ENCODE measurements around the gene MOB3C.

Gene MOB3C

DNA sequence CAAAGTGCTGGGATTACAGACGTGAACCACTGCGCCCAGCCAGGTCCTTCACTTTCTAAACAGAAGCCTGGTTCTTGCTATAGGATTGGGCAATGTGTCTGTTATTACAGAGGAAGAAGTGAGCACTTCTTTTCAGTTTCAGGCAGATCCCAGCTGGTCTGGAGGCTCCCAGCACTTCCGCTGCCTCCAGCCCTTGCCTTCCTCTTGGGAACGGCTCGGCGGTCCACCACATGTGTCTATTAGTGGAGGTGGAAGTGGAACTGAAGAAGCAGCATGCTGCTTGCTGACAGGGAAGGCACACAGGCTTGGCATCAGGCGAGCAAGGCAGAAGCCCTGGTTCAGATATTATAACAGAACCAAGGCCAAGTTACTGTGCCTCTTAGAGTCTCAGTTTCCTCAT, 29.5 kb downstream of the MOB3C start:
- DNase-seq, result no peak
- TF ChIP-seq EZH2phosphoT487 (IDR thresholded peaks at IDR 0.05; ENCODE audit: low read length) (no peak), EZH2 (optimal IDR thresholded peaks at IDR 0.05; ENCODE audit: low read depth, low read length) (no peak)
- TF ChIP-seq, protein P1, sequence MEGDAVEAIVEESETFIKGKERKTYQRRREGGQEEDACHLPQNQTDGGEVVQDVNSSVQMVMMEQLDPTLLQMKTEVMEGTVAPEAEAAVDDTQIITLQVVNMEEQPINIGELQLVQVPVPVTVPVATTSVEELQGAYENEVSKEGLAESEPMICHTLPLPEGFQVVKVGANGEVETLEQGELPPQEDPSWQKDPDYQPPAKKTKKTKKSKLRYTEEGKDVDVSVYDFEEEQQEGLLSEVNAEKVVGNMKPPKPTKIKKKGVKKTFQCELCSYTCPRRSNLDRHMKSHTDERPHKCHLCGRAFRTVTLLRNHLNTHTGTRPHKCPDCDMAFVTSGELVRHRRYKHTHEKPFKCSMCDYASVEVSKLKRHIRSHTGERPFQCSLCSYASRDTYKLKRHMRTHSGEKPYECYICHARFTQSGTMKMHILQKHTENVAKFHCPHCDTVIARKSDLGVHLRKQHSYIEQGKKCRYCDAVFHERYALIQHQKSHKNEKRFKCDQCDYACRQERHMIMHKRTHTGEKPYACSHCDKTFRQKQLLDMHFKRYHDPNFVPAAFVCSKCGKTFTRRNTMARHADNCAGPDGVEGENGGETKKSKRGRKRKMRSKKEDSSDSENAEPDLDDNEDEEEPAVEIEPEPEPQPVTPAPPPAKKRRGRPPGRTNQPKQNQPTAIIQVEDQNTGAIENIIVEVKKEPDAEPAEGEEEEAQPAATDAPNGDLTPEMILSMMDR (IDR thresholded peaks at IDR 0.05; ENCODE audit: low read length), result no peak
- H3K79me2 ChIP-seq (ENCODE audit: low read length), result no peaks in the 10 kb centered on the region
- no peak overlapping the region for H3K9ac ChIP-seq (ENCODE audit: low read length)
- no peaks in the 10 kb centered on the region for H3K36me3 ChIP-seq (replicated peaks; ENCODE audit: insufficient read depth, low read length)
- no peaks in the 10 kb centered on the region for H4K20me1 ChIP-seq (ENCODE audit: insufficient read depth, low read length)
- H3K9me2 ChIP-seq (replicated peaks; ENCODE audit: insufficient read depth, low read length), result no peaks in the 10 kb centered on the region
- no peak overlapping the region for H3K4me3 ChIP-seq (ENCODE audit: low read length)
- H3F3A ChIP-seq (ENCODE audit: insufficient read depth, low read length), result no peaks in the 10 kb centered on the region
- H3K9me3 ChIP-seq (replicated peaks; ENCODE audit: insufficient read depth, low read length), result no peaks in the 10 kb centered on the region
- H2AFZ ChIP-seq (ENCODE audit: low read length), result no peak overlapping the region
- H3K27ac ChIP-seq (ENCODE audit: low read length), result no peak overlapping the region
- H3K4me2 ChIP-seq (ENCODE audit: low read depth, low read length), result no peak overlapping the region
- H3K4me1 ChIP-seq (ENCODE audit: low read length), result peaks cover 9% of the 10 kb centered on the region
- H3K27me3 ChIP-seq (replicated peaks; ENCODE audit: insufficient read depth, low read length), result no peaks in the 10 kb centered on the region

GRCh38 chr1:46585312-46585938, 31.2 kb downstream of the MOB3C start:
- Histone ChIP-seq H4K20me1 (ENCODE audit: insufficient read depth, low read length) (no peaks in the 10 kb centered on the region), H3K4me2 (ENCODE audit: low read depth, low read length) (no peak overlapping the region), H2AFZ (ENCODE audit: low read length) (no peak overlapping the region), H3K9ac (ENCODE audit: low read length) (no peak overlapping the region), H3K9me3 (replicated peaks; ENCODE audit: insufficient read depth, low read length) (no peaks in the 10 kb centered on the region), H3K79me2 (ENCODE audit: low read length) (no peaks in the 10 kb centered on the region), H3K4me3 (ENCODE audit: low read length) (no peak overlapping the region), H3K27me3 (replicated peaks; ENCODE audit: insufficient read depth, low read length) (no peaks in the 10 kb centered on the region), H3F3A (ENCODE audit: insufficient read depth, low read length) (no peaks in the 10 kb centered on the region), H3K36me3 (replicated peaks; ENCODE audit: insufficient read depth, low read length) (no peaks in the 10 kb centered on the region), H3K4me1 (ENCODE audit: low read length) (no peaks in the 10 kb centered on the region), H3K9me2 (replicated peaks; ENCODE audit: insufficient read depth, low read length) (no peaks in the 10 kb centered on the region), H3K27ac (ENCODE audit: low read length) (no peak overlapping the region)
- TF ChIP-seq, protein P1 (IDR thresholded peaks at IDR 0.05; ENCODE audit: low read length), result no peak
- DNase-seq, result no peak

GRCh38 chr1:46583494-46583893, 33.1 kb downstream of the MOB3C start:
- Histone ChIP-seq H4K20me1 (ENCODE audit: insufficient read depth, low read length) (no peaks in the 10 kb centered on the region), H3K9me3 (replicated peaks; ENCODE audit: insufficient read depth, low read length) (no peaks in the 10 kb centered on the region), H3K27ac (ENCODE audit: low read length) (no peak overlapping the region), H3F3A (ENCODE audit: insufficient read depth, low read length) (no peaks in the 10 kb centered on the region), H2AFZ (ENCODE audit: low read length) (no peak overlapping the region), H3K9ac (ENCODE audit: low read length) (no peak overlapping the region), H3K36me3 (replicated peaks; ENCODE audit: insufficient read depth, low read length) (no peaks in the 10 kb centered on the region), H3K4me1 (ENCODE audit: low read length) (no peaks in the 10 kb centered on the region), H3K4me3 (ENCODE audit: low read length) (no peak overlapping the region), H3K27me3 (replicated peaks; ENCODE audit: insufficient read depth, low read length) (no peaks in the 10 kb centered on the region), H3K9me2 (replicated peaks; ENCODE audit: insufficient read depth, low read length) (no peaks in the 10 kb centered on the region), H3K4me2 (ENCODE audit: low read depth, low read length) (no peak overlapping the region), H3K79me2 (ENCODE audit: low read length) (no peaks in the 10 kb centered on the region)
- TF ChIP-seq, protein P1 (IDR thresholded peaks at IDR 0.05; ENCODE audit: low read length), result no peak
- TF ChIP-seq EZH2 (optimal IDR thresholded peaks at IDR 0.05; ENCODE audit: low read depth, low read length) (no peak), EZH2phosphoT487 (IDR thresholded peaks at IDR 0.05; ENCODE audit: low read length) (no peak)
- no peak for DNase-seq
